Mammary epithelial cell (primary cell): ENCODE results near the gene FAM193B.

Source experiments
- EZH2 ChIP-seq: IDR thresholded peaks from 2 replicates; pipeline ENCODE4 v1.6.1; 2012; ENCODE audit warnings: low read length, inconsistent platforms, borderline replicate concordance
- TF ChIP-seq, protein P1 (sequence below), 2 donors: IDR thresholded peaks in 1 of 2; conservative IDR thresholded peaks in 1 of 2; 2 replicates each; pipeline ENCODE4 v1.5.1; 2011 to 2012; ENCODE audit warnings: inconsistent platforms in 2 of 2, low read length in 2 of 2, mild to moderate bottlenecking in 2 of 2, control low read depth in 1 of 2, low read depth in 1 of 2; ENCODE audit not compliant: insufficient read depth in 1 of 2; ENCODE audit errors: extremely low read depth in 1 of 2

- TF ChIP-seq, protein P1, sequence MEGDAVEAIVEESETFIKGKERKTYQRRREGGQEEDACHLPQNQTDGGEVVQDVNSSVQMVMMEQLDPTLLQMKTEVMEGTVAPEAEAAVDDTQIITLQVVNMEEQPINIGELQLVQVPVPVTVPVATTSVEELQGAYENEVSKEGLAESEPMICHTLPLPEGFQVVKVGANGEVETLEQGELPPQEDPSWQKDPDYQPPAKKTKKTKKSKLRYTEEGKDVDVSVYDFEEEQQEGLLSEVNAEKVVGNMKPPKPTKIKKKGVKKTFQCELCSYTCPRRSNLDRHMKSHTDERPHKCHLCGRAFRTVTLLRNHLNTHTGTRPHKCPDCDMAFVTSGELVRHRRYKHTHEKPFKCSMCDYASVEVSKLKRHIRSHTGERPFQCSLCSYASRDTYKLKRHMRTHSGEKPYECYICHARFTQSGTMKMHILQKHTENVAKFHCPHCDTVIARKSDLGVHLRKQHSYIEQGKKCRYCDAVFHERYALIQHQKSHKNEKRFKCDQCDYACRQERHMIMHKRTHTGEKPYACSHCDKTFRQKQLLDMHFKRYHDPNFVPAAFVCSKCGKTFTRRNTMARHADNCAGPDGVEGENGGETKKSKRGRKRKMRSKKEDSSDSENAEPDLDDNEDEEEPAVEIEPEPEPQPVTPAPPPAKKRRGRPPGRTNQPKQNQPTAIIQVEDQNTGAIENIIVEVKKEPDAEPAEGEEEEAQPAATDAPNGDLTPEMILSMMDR (conservative IDR thresholded peaks at IDR 0.05 in 1 of 2, IDR thresholded peaks at IDR 0.05 in 1 of 2; ENCODE audit: extremely low read depth in 1 of 2, insufficient read depth in 1 of 2, low read depth in 1 of 2, low read length in 2 of 2) = no peak
- no peak for TF ChIP-seq EZH2
These were observed 39.8 kb downstream of the FAM193B start for GRCh38 chr5:177514541-177514940.
